ENCODE measurements around the gene POLD3.

DNA sequence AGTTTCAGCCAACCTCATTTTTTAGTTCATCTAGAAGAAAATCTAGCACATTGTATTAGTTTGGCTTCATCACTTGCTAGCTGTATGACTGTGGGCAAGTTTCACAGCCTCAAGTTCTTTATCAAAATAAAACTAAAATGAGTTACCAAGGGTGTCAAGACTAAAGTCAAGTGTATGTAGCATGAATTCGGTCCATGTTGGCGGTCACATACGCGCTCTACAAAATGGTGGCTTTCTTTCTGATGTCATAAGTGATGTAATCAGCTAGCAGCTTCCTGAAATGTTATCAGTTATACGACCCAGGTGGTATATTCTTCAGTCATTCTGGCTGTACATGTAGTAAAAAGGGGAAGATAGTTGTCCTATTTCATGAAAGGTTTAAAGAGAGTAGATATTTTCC is 50.5 kb downstream of the POLD3 start:
- TF ChIP-seq, protein P1, sequence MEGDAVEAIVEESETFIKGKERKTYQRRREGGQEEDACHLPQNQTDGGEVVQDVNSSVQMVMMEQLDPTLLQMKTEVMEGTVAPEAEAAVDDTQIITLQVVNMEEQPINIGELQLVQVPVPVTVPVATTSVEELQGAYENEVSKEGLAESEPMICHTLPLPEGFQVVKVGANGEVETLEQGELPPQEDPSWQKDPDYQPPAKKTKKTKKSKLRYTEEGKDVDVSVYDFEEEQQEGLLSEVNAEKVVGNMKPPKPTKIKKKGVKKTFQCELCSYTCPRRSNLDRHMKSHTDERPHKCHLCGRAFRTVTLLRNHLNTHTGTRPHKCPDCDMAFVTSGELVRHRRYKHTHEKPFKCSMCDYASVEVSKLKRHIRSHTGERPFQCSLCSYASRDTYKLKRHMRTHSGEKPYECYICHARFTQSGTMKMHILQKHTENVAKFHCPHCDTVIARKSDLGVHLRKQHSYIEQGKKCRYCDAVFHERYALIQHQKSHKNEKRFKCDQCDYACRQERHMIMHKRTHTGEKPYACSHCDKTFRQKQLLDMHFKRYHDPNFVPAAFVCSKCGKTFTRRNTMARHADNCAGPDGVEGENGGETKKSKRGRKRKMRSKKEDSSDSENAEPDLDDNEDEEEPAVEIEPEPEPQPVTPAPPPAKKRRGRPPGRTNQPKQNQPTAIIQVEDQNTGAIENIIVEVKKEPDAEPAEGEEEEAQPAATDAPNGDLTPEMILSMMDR (IDR thresholded peaks at IDR 0.05) = no peak
- TF ChIP-seq POLR2A (IDR thresholded peaks at IDR 0.05) = no peak

Measured in Peyer's patch (tissue), 4 donors.